ENCODE results near the gene THAP12. TPM values are rescaled to one million over a fixed set of nuclear protein-coding genes. Genes with fewer than 3 reads are reported as not detected.

THAP12 gene
- total RNA-seq, 1 experiment from 2014 or later: 54.5 TPM

- no peak for DNase-seq (ENCODE audit: low read depth)
Measured at GRCh38 chr11:76307396-76307795, 73.5 kb downstream of the THAP12 start.

GRCh38 chr11:76303399-76303798 lies 77.5 kb downstream of the THAP12 start:
- no peak for DNase-seq (ENCODE audit: low read depth)

GRCh38 chr11:76302996-76303395 lies 77.9 kb downstream of the THAP12 start:
- no peak for DNase-seq (ENCODE audit: low read depth)

Other genes with a start within 250 kb of the THAP12 start
- 1.4 and 4.6 TPM in 2 replicates for gene WNT11, start 174.6 kb downstream of the THAP12 start, total RNA-seq (2014; rRNA removed; shearing (Covaris generic))
- 0.34 and 0.57 TPM in 2 replicates for gene GVQW3, start 191 bp upstream of the THAP12 start, total RNA-seq (2014; rRNA removed; shearing (Covaris generic))
- 7.8 and 12.7 TPM in 2 replicates for gene EMSY, start 63.9 kb upstream of the THAP12 start, total RNA-seq (2014; rRNA removed; shearing (Covaris generic))

Measured in Daoy (cell line).